PC-9 (cell line): ENCODE data around the gene CFAP410. TPM values are rescaled to one million over a fixed set of nuclear protein-coding genes. Genes with fewer than 3 reads are reported as not detected.
A peak's percentile ranks its signal among the peaks of the same experiment; 100 is the strongest.

ENCODE experiments used
- BruUV-seq: library from RNA; stranded (reverse); fragments of 400-500 nt; replicated peaks from 2 replicates; lab custom pipeline; 2021; lab: Mats Ljungman, UMichigan
- CTCF ChIA-PET: fragments of 300-600 bp; sonication (Branson Sonifier 250); formaldehyde crosslinking; loops from one replicate; lab custom pipeline; 2022; ENCODE audit warnings: antibody characterized with exemption; lab: Charles Lee
- POLR2A ChIA-PET: fragments of 300-600 bp; sonication (Branson Sonifier 250); formaldehyde crosslinking; loops from one replicate; lab custom pipeline; 2022; ENCODE audit warnings: antibody characterized with exemption; ENCODE audit not compliant: unreplicated experiment; lab: Charles Lee
- DNase-seq, 2 experiments: peaks; one replicate each; pipeline versions ENCODE4 v3.0.0 to v3.0.0-alpha.2; 2015 to 2022; ENCODE audit warnings: mixed read lengths in 1 of 2
- H2AFZ ChIP-seq: fragments of 200-600 bp; sonication (generic); 2 replicates; pipeline ENCODE4 v1.8.1; 2017; ENCODE audit warnings: antibody characterized with exemption
- H3F3A ChIP-seq: fragments of 200-600 bp; sonication (generic); 2 replicates; pipeline ENCODE4 v1.8.1; 2017; ENCODE audit warnings: antibody characterized with exemption, mild to moderate bottlenecking, low read depth; ENCODE audit not compliant: insufficient read depth
- H3K27ac ChIP-seq: fragments of 200-600 bp; sonication (generic); 2 replicates; pipeline ENCODE4 v1.6.1; 2016; ENCODE audit warnings: mixed run types
- H3K27me3 ChIP-seq: fragments of 200-600 bp; sonication (generic); 2 replicates; pipeline ENCODE4 v1.6.1; 2016; ENCODE audit warnings: low read depth, mixed run types; ENCODE audit not compliant: insufficient read depth
- H3K36me3 ChIP-seq: fragments of 200-600 bp; sonication (generic); 2 replicates; pipeline ENCODE4 v1.6.1; 2016; ENCODE audit warnings: low read depth, mixed run types
- H3K4me1 ChIP-seq: fragments of 200-600 bp; sonication (generic); replicated peaks from 2 replicates; pipeline ENCODE4 v1.6.1; 2016; ENCODE audit warnings: mixed run types; ENCODE audit not compliant: insufficient read depth
- H3K4me2 ChIP-seq: fragments of 200-600 bp; sonication (generic); 2 replicates; pipeline ENCODE4 v1.6.1; 2017; ENCODE audit warnings: mixed run types
- H3K4me3 ChIP-seq: fragments of 200-600 bp; sonication (generic); 2 replicates; pipeline ENCODE4 v1.6.1; 2016; ENCODE audit warnings: mixed run types
- H3K79me2 ChIP-seq: fragments of 200-600 bp; sonication (generic); 2 replicates; pipeline ENCODE4 v1.6.1; 2017; ENCODE audit warnings: low read depth, mixed run types
- H3K9me2 ChIP-seq: fragments of 200-600 bp; sonication (generic); 2 replicates; pipeline ENCODE4 v1.8.1; 2017; ENCODE audit warnings: mild to moderate bottlenecking; ENCODE audit not compliant: insufficient read depth
- H3K9me3 ChIP-seq: fragments of 200-600 bp; sonication (generic); 2 replicates; pipeline ENCODE4 v1.8.1; 2016; ENCODE audit warnings: low read depth; ENCODE audit not compliant: insufficient read depth
- H4K20me1 ChIP-seq: fragments of 200-600 bp; sonication (generic); 2 replicates; pipeline ENCODE4 v1.8.1; 2017; ENCODE audit not compliant: insufficient read depth
- CTCF ChIP-seq: fragments of 200-600 bp; sonication (generic); conservative IDR thresholded peaks from 2 replicates; pipeline ENCODE4 v1.6.1; 2017; ENCODE audit warnings: mixed run types, antibody characterized with exemption, mild to moderate bottlenecking, moderate library complexity
- EZH2 ChIP-seq: fragments of 200-600 bp; sonication (generic); IDR thresholded peaks from 2 replicates; pipeline ENCODE4 v1.8.0; 2017; ENCODE audit warnings: antibody characterized with exemption, low read depth
- intact Hi-C: fragments of 100-400 bp; cut with micrococcal nuclease; formaldehyde crosslinking; loops from one replicate; pipeline ENCODE4 v1.10.0; 2022; ENCODE audit not compliant: unreplicated experiment
- total RNA-seq: library from RNA; stranded (reverse); gene quantifications from 2 replicates; pipeline ENCODE4 v1.2.3, GENCODE V29; 2021

CFAP410 gene
- total RNA-seq, 1 experiment from 2014 or later, result 12.5 TPM

- Histone ChIP-seq H3K27ac (no peak overlapping the region), H3K9me3 (no peaks in the 10 kb centered on the region), H4K20me1 (peaks cover 22% of the 10 kb centered on the region), H3F3A (peaks cover 15% of the 10 kb centered on the region; the same call in 1 of the 2 replicates), H3K9me2 (no peaks in the 10 kb centered on the region), H3K27me3 (no peaks in the 10 kb centered on the region), H2AFZ (no peak overlapping the region), H3K4me1 (0 out of 2 replicates have a peak, but pooled peaks cover 12% of the 10 kb centered on the region), H3K4me3 (peak overlapping the region; percentile 64; the same call in 1 of the 2 replicates), H3K79me2 (peaks cover 10% of the 10 kb centered on the region; the same call in 1 of the 2 replicates), H3K36me3 (no peaks in the 10 kb centered on the region), H3K4me2 (peak overlapping the region; percentile 80)
- intact Hi-C loops, result no loop called here
- CTCF ChIA-PET, result no interaction called here
- TF ChIP-seq CTCF (no peak), EZH2 (no peak)
- BruUV-seq, result no TSS peak
- no peak for DNase-seq
- POLR2A ChIA-PET, result no interaction called here
Observed at GRCh38 chr21:44301141-44301540, 38.0 kb downstream of the CFAP410 start.

GRCh38 chr21:44300262-44300959 lies 38.8 kb downstream of the CFAP410 start:
- H3K79me2 ChIP-seq, result peaks cover 10% of the 10 kb centered on the region; the same call in 1 of the 2 replicates
- ChIA-PET POLR2A (no interaction called here), CTCF (no interaction called here)
- H3K4me1 ChIP-seq, result 0 out of 2 replicates have a peak, but pooled peaks cover 13% of the 10 kb centered on the region
- peaks cover 15% of the 10 kb centered on the region for H4K20me1 ChIP-seq
- H3K4me2 ChIP-seq, result peak overlapping the region; percentile 80
- TSS peak; percentile 35 for BruUV-seq
- TF ChIP-seq CTCF (no peak), EZH2 (no peak)
- H3K36me3 ChIP-seq, result no peaks in the 10 kb centered on the region
- H3F3A ChIP-seq, result peaks cover 15% of the 10 kb centered on the region; the same call in 1 of the 2 replicates
- 0 out of 2 replicates have a peak overlapping the region, but pooled peaks have one; percentile 39 for H2AFZ ChIP-seq
- intact Hi-C loops, result no loop called here
- no peaks in the 10 kb centered on the region for H3K9me2 ChIP-seq
- peak in 1 of 2 experiments; percentile 67 for DNase-seq
- H3K9me3 ChIP-seq, result no peaks in the 10 kb centered on the region
- 0 out of 2 replicates have a peak overlapping the region, but pooled peaks have one; percentile 26 for H3K27ac ChIP-seq
- H3K27me3 ChIP-seq, result no peaks in the 10 kb centered on the region
- H3K4me3 ChIP-seq, result peak overlapping the region; percentile 64

GRCh38 chr21:44299458-44300261 lies 39.5 kb downstream of the CFAP410 start, which contains the start of gene PFKL:
Gene PFKL, plus strand, starts transcription at chr21:44300053. Its CDS starts 53 bp downstream, at chr21:44300106.
- peak within 1 kb of the TSS; percentile 80 for H3K4me2 ChIP-seq
- H3F3A ChIP-seq, result peaks cover 15% of the 10 kb centered on the region; the same call in 1 of the 2 replicates
- TF ChIP-seq EZH2 (no peak), CTCF (no peak)
- no peaks in the 10 kb centered on the region for H3K36me3 ChIP-seq
- H3K27me3 ChIP-seq, result no peaks in the 10 kb centered on the region
- 0 out of 2 replicates have a peak within 1 kb of the TSS, but pooled peaks have one; percentile 43 for H3K27ac ChIP-seq
- POLR2A ChIA-PET, result no interaction called here
- DNase-seq, result peak; percentile 38 to 57
- peaks cover 21% of the 10 kb centered on the region; the same call in 1 of the 2 replicates for H3K4me1 ChIP-seq
- H3K9me3 ChIP-seq, result no peaks in the 10 kb centered on the region
- intact Hi-C loops, result no loop called here
- CTCF ChIA-PET, result no interaction called here
- peaks cover 8% of the 10 kb centered on the region for H4K20me1 ChIP-seq
- peak within 1 kb of the TSS; percentile 70 for H3K4me3 ChIP-seq
- no peaks in the 10 kb centered on the region for H3K9me2 ChIP-seq
- peaks cover 10% of the 10 kb centered on the region; the same call in 1 of the 2 replicates for H3K79me2 ChIP-seq
- BruUV-seq, result TSS peak; percentile 81
- peak within 1 kb of the TSS; percentile 74; the same call in 1 of the 2 replicates for H2AFZ ChIP-seq
